SK-N-SH (cell line): Measurements from ENCODE around the gene TNS4. TPM values are rescaled to one million over a fixed set of nuclear protein-coding genes. Genes with fewer than 3 reads are reported as not detected.

Experiments
- CTCF ChIA-PET: fragments of 300-600, 350-600 bp; formaldehyde crosslinking; extraction: SDS; loops from one replicate; lab custom pipeline; 2021; lab: Yijun Ruan, JAX
- POLR2A ChIA-PET: fragments of 350-600 bp; sonication (Branson Sonifier 250); formaldehyde crosslinking; extraction: SDS; loops from one replicate; lab custom pipeline; 2020; ENCODE audit warnings: antibody characterized with exemption, inconsistent platforms; lab: Yijun Ruan, JAX
- DNase-seq: peaks from one replicate; pipeline ENCODE4 v3.0.0; 2012
- H2AFZ ChIP-seq: fragments of 200-600 bp; sonication (generic); 2 replicates; pipeline ENCODE4 v1.8.1; 2016; ENCODE audit warnings: antibody characterized with exemption, mild to moderate bottlenecking, low read depth
- H3F3A ChIP-seq: fragments of 200-600 bp; sonication (generic); replicated peaks from 2 replicates; pipeline ENCODE3; 2016; ENCODE audit warnings: antibody characterized with exemption, mild to moderate bottlenecking; ENCODE audit not compliant: insufficient read depth
- H3K27ac ChIP-seq, 2 experiments: fragments of 200-500 bp in 1 of 2; fragments of 200-600 bp in 1 of 2; sonication (Bioruptor generic) in 1 of 2; sonication (generic), shearing (Covaris generic) in 1 of 2; 2 replicates each; pipeline versions ENCODE4 v1.5.1 to v1.6.1; 2014 to 2016; ENCODE audit warnings: low read depth in 2 of 2, inconsistent platforms in 1 of 2, low read length in 1 of 2, mild to moderate bottlenecking in 1 of 2, mixed read lengths in 1 of 2
- H3K27me3 ChIP-seq: fragments of 200-600 bp; sonication (generic), shearing (Covaris generic); 2 replicates; pipeline ENCODE4 v1.6.1; 2016; ENCODE audit warnings: mixed run types; ENCODE audit not compliant: insufficient read depth
- H3K36me3 ChIP-seq, 2 experiments: fragments of 200-500 bp in 1 of 2; fragments of 200-600 bp in 1 of 2; sonication (Bioruptor generic) in 1 of 2; sonication (generic) in 1 of 2; replicated peaks in 1 of 2; 2 replicates each; pipeline versions ENCODE3 to v1.5.1; 2014 to 2016; ENCODE audit warnings: low read length in 1 of 2, mild to moderate bottlenecking in 1 of 2; ENCODE audit not compliant: insufficient read depth in 2 of 2, control insufficient read depth in 1 of 2
- H3K4me1 ChIP-seq, 2 experiments: fragments of 200-500 bp in 1 of 2; fragments of 200-600 bp in 1 of 2; sonication (Bioruptor generic) in 1 of 2; sonication (generic), shearing (Covaris generic) in 1 of 2; 2 replicates each; pipeline versions ENCODE4 v1.5.1 to v1.6.1; 2014 to 2016; ENCODE audit warnings: low read depth in 1 of 2, low read length in 1 of 2, mixed run types in 1 of 2; ENCODE audit not compliant: insufficient read depth in 2 of 2, control insufficient read depth in 1 of 2
- H3K4me2 ChIP-seq: fragments of 200-600 bp; sonication (generic), shearing (Covaris generic); 2 replicates; pipeline ENCODE4 v1.6.1; 2017; ENCODE audit warnings: mixed run types
- H3K4me3 ChIP-seq, 2 experiments: fragments of 200-500 bp in 1 of 2; fragments of 200-600 bp in 1 of 2; sonication (Bioruptor generic) in 1 of 2; sonication (generic), shearing (Covaris generic) in 1 of 2; 2 replicates each; pipeline versions ENCODE4 v1.5.1 to v1.8.1; 2014 to 2016; ENCODE audit warnings: low read depth in 2 of 2, inconsistent platforms in 1 of 2, low read length in 1 of 2, mild to moderate bottlenecking in 1 of 2, mixed read lengths in 1 of 2, moderate library complexity in 1 of 2
- H3K79me2 ChIP-seq: fragments of 200-600 bp; sonication (generic); 2 replicates; pipeline ENCODE4 v1.8.1; 2017; ENCODE audit warnings: mild to moderate bottlenecking; ENCODE audit not compliant: insufficient read depth
- H3K9ac ChIP-seq: fragments of 200-600 bp; sonication (generic); 2 replicates; pipeline ENCODE4 v1.6.1; 2017; ENCODE audit warnings: mixed run types
- H3K9me2 ChIP-seq: fragments of 200-600 bp; sonication (generic); 2 replicates; pipeline ENCODE4 v1.6.1; 2017; ENCODE audit warnings: mixed run types
- H3K9me3 ChIP-seq: fragments of 200-600 bp; sonication (generic); 2 replicates; pipeline ENCODE4 v1.6.1; 2017; ENCODE audit warnings: mixed run types, mild to moderate bottlenecking, moderate library complexity
- H4K20me1 ChIP-seq: fragments of 200-600 bp; sonication (generic); 2 replicates; pipeline ENCODE4 v1.6.1; 2017; ENCODE audit warnings: mild to moderate bottlenecking, mixed run types; ENCODE audit not compliant: insufficient read depth
- ELF1 ChIP-seq: IDR thresholded peaks from 2 replicates; pipeline ENCODE4 v1.4.0; 2012
- EZH2phosphoT487 ChIP-seq: fragments of 200-600 bp; sonication (generic); IDR thresholded peaks from 2 replicates; pipeline ENCODE4 v1.6.1; 2017; ENCODE audit warnings: low read depth, mixed run types, mild to moderate bottlenecking, antibody characterized with exemption, moderate library complexity, borderline replicate concordance
- FOSL2 ChIP-seq: IDR thresholded peaks from 2 replicates; pipeline ENCODE4 v1.4.0; 2012; ENCODE audit warnings: low read depth, mild to moderate bottlenecking, moderate library complexity, borderline replicate concordance
- GABPA ChIP-seq: IDR thresholded peaks from 2 replicates; pipeline ENCODE4 v1.4.0; 2012; ENCODE audit warnings: low read depth, mild to moderate bottlenecking
- GATA2 ChIP-seq: sonication (generic); formaldehyde crosslinking; IDR thresholded peaks from 2 replicates; pipeline ENCODE4 v1.5.0; 2020; ENCODE audit warnings: mild to moderate bottlenecking, missing genetic modification reagents
- MEF2A ChIP-seq: IDR thresholded peaks from 2 replicates; pipeline ENCODE4 v1.4.0; 2012; ENCODE audit warnings: low read depth, borderline replicate concordance
- RAD21 ChIP-seq: IDR thresholded peaks from 2 replicates; pipeline ENCODE4 v1.6.1; 2012; ENCODE audit warnings: mild to moderate bottlenecking, low read length
- SMC3 ChIP-seq: IDR thresholded peaks from 2 replicates; pipeline ENCODE4 v1.6.1; 2012; ENCODE audit warnings: low read depth, low read length, improper control_type of control experiment
- TCF12 ChIP-seq: IDR thresholded peaks from 2 replicates; pipeline ENCODE4 v1.4.0; 2012
- TEAD4 ChIP-seq: IDR thresholded peaks from 2 replicates; pipeline ENCODE4 v1.4.0; 2012; ENCODE audit warnings: mild to moderate bottlenecking, borderline replicate concordance; ENCODE audit not compliant: insufficient read depth
- USF1 ChIP-seq: IDR thresholded peaks from 2 replicates; pipeline ENCODE4 v1.4.0; 2012; ENCODE audit warnings: low read depth, borderline replicate concordance
- YY1 ChIP-seq: IDR thresholded peaks from 2 replicates; pipeline ENCODE4 v1.4.0; 2012; ENCODE audit warnings: low read depth, mild to moderate bottlenecking
- WGBS: methylation state at CpG from one replicate; pipeline ENCODE4 v1.1.6; 2017; ENCODE audit warnings: low lambda C conversion rate; 5-methylcytosine and 5-hydroxymethylcytosine counted together
- polyA plus RNA-seq, 3 experiments: library from polyadenylated mRNA; depleted of rRNA; stranded (reverse); fragments of >200 nt; gene quantifications; 2 replicates each; pipeline ENCODE4 v1.2.3, GENCODE V29; 2012
- TF ChIP-seq, protein P1 (sequence below): IDR thresholded peaks from 2 replicates; pipeline ENCODE4 v1.6.1; 2012; ENCODE audit warnings: mild to moderate bottlenecking, low read depth, low read length, moderate library complexity

TNS4 gene
- polyA plus RNA-seq, 1 of the 3 experiments (the other 2 are of a cell fraction) = not detected

- H3K4me1 ChIP-seq = peaks cover 0 to 9% of the 10 kb centered on the region in 2 experiments; a peak in 1 of 4 replicates
- no peaks in the 10 kb centered on the region for H4K20me1 ChIP-seq
- no peak overlapping the region for H3K4me3 ChIP-seq
- no peak overlapping the region for H2AFZ ChIP-seq
- no peak overlapping the region for H3K4me2 ChIP-seq
- H3K9me3 ChIP-seq = no peaks in the 10 kb centered on the region
- no peaks in the 10 kb centered on the region for H3K27me3 ChIP-seq
- no peak for DNase-seq
- ChIA-PET POLR2A (no interaction called here), CTCF (interaction anchor here (1.8 to 9.6 kb wide), 6 partner anchors 12 to 81 kb away, joined by 6 to 253 read pairs (median 70); partner anchors contain the start of genes IGFBP4 and TOP2A)
- H3K27ac ChIP-seq = no peak overlapping the region
- H3K36me3 ChIP-seq = no peaks in the 10 kb centered on the region
- H3K79me2 ChIP-seq = no peaks in the 10 kb centered on the region
- no peaks in the 10 kb centered on the region for H3F3A ChIP-seq
- H3K9ac ChIP-seq = no peak overlapping the region
- no peak for TF ChIP-seq SMC3
- TF ChIP-seq GATA2 (CRISPR knock-in tag) = no peak
- no peak for TF ChIP-seq FOSL2
- TF ChIP-seq, protein P1, sequence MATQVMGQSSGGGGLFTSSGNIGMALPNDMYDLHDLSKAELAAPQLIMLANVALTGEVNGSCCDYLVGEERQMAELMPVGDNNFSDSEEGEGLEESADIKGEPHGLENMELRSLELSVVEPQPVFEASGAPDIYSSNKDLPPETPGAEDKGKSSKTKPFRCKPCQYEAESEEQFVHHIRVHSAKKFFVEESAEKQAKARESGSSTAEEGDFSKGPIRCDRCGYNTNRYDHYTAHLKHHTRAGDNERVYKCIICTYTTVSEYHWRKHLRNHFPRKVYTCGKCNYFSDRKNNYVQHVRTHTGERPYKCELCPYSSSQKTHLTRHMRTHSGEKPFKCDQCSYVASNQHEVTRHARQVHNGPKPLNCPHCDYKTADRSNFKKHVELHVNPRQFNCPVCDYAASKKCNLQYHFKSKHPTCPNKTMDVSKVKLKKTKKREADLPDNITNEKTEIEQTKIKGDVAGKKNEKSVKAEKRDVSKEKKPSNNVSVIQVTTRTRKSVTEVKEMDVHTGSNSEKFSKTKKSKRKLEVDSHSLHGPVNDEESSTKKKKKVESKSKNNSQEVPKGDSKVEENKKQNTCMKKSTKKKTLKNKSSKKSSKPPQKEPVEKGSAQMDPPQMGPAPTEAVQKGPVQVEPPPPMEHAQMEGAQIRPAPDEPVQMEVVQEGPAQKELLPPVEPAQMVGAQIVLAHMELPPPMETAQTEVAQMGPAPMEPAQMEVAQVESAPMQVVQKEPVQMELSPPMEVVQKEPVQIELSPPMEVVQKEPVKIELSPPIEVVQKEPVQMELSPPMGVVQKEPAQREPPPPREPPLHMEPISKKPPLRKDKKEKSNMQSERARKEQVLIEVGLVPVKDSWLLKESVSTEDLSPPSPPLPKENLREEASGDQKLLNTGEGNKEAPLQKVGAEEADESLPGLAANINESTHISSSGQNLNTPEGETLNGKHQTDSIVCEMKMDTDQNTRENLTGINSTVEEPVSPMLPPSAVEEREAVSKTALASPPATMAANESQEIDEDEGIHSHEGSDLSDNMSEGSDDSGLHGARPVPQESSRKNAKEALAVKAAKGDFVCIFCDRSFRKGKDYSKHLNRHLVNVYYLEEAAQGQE = no peak
- TF ChIP-seq GABPA = no peak
- no peak for TF ChIP-seq RAD21
- TF ChIP-seq MEF2A = no peak
- no peak for TF ChIP-seq TEAD4
- no peak for TF ChIP-seq ELF1
- no peak for TF ChIP-seq USF1
- WGBS = 92% methylated on average over 13 of the region's 13 CpGs
- H3K9me2 ChIP-seq = no peaks in the 10 kb centered on the region
Measured at GRCh38 chr17:40478486-40478885, 22.9 kb downstream of the TNS4 start.

GRCh38 chr17:40477796-40478195 lies 23.6 kb downstream of the TNS4 start:
- no peak overlapping the region for H3K27ac ChIP-seq
- no peaks in the 10 kb centered on the region for H3K36me3 ChIP-seq
- TF ChIP-seq YY1 (no peak), TCF12 (no peak), GATA2 (CRISPR knock-in tag) (no peak), EZH2phosphoT487 (no peak), RAD21 (no peak)
- H3K9ac ChIP-seq = no peak overlapping the region
- peaks cover 0 to 6% of the 10 kb centered on the region in 2 experiments; a peak in 1 of 4 replicates for H3K4me1 ChIP-seq
- H3K4me3 ChIP-seq = no peak overlapping the region
- no peaks in the 10 kb centered on the region for H3K9me3 ChIP-seq
- DNase-seq = no peak
- H2AFZ ChIP-seq = no peak overlapping the region
- 86% methylated on average over 1 of the region's 1 CpG for WGBS
- H3K27me3 ChIP-seq = no peaks in the 10 kb centered on the region
- H4K20me1 ChIP-seq = no peaks in the 10 kb centered on the region
- POLR2A ChIA-PET = no interaction called here
- no peaks in the 10 kb centered on the region for H3F3A ChIP-seq
- no peaks in the 10 kb centered on the region for H3K9me2 ChIP-seq
- CTCF ChIA-PET = interaction anchor here (2.1 to 9.6 kb wide), 8 partner anchors 11 to 85 kb away, joined by 12 to 253 read pairs (median 91); partner anchors contain the start of genes IGFBP4 and TOP2A
- no peak overlapping the region for H3K4me2 ChIP-seq
- H3K79me2 ChIP-seq = no peaks in the 10 kb centered on the region
